Measurements from ENCODE around the gene DOCK10.
A peak's percentile ranks its signal among the peaks of the same experiment; 100 is the strongest.
"Not testable (repeated sequence)": the region's sequence is repeated elsewhere in the genome, so short reads cannot be mapped to it uniquely, and the experiment has no call there.

DOCK10 gene

GRCh38 chr2:224973112-224974016 is 68.9 kb downstream of the DOCK10 start:
- DNase-seq: no peak

DNA sequence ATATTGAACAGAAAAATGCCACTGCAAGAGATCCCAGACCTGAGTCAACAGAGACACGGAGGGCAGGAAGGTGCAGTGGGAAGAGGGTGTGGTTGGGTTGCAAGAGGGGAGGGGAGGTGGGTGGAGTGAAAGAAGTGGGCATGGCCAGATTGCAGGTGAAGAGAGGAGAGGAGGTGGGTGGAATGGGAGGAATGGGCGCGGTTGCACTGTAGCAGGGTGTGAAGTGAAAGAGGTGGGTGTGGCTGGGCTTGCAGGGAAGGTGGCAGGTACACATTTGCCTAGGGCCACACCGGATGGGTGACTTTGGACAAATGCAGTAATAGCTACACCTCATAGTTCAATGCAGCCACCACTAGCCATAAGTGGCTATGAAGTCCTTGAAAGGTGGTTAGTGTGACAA is 71.1 kb downstream of the DOCK10 start:
- DNase-seq: peak; percentile 71

GRCh38 chr2:224970311-224970710 is 72.0 kb downstream of the DOCK10 start:
- DNase-seq: no peak

DNA sequence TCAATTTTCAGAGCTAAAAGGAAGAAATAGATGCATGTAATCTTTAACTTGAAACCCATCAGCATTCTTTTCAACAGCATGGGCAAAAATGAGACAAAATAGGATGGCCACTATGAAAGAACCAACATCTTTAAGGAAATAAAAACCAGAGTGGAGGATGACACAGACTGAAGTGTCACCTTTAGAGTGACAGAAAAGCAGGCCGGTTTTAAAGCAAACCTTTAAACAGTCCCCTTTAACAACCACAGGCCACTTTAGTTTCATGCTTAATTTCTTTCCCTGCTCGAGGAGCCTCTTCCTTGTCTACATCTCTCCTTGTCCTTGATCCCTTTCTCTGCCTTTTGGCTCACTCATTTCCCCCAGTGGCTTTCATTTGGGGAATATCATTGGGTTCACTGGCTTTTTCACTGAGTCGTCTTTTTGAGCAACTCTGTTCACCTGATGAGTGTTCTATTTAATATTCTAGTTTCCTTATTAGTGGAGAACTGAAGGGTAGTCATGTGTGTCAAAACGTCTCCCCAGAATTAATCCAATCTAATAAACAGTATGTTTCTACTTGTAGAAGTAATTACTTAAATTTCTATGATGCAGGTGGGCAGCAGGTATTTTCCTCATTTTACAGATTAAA is 72.5 kb downstream of the DOCK10 start:
- no peak for DNase-seq

- no peak for DNase-seq
Measured at GRCh38 chr2:224969095-224969494, 73.2 kb downstream of the DOCK10 start.

DNA sequence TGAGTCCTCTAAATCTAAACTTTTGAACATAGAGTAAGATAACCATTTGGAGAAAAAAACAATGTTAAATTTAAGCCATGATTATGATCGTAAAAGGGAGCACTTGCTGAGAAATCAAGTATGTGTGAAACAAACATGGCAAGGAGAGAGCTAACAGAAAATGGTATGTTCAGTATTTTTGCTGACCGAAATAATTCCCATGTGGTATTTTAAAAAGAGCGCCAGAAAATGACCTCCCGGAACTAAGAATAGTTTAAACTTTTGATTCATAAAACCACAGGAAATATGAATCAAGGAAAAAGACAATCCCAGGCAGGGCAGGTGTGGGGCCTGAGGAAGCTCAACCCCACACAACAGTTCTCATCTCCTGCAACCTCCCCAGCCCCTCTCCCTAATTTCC is 74.2 kb downstream of the DOCK10 start:
- no peak for DNase-seq

DNA sequence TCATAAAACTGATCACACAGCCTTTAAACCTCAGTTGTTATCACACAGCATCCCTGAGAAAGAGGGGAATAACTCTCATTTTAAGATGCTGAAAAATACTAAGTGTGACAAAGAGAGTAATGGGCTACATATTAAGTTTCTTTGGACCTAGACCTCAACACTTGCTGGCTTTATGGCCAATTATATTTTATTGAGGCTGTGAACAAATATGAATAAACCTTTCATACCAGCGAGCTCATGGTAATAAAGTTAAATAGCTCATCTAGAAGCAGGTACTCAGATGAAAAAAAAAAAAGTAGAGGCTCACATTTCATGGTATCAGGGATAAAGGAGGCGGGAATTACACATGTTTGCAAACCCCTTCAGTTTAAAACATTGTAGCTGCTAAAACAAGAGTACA is 75.7 kb downstream of the DOCK10 start:
- no peak for DNase-seq

- no peak for DNase-seq
Measured at GRCh38 chr2:224959556-224959955, 82.7 kb downstream of the DOCK10 start.

DNA sequence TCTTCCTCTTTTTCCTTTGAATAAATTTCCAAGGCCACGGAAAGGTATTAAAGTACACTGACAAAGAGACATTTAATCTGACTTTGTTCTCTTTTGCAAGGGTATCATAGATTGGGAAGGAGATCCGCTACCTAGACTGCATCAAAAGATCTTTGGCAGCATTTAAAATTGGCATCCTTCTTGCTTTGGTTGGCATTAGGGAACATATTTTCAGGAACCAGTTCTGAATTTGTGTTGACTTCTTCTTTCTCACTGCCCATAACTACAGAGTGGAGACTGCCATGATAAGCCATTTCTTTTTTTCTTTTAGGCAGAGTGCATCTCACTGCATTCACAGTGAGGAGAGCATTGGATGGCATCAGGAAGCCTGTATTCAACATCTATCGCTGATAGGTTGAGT is 83.4 kb downstream of the DOCK10 start:
- no peak for DNase-seq

- no peak for DNase-seq
Measured at GRCh38 chr2:224958462-224958857, 83.8 kb downstream of the DOCK10 start.

- no peak for DNase-seq
Measured at GRCh38 chr2:224957540-224958461, 84.5 kb downstream of the DOCK10 start.

GRCh38 chr2:224956706-224957105 is 85.6 kb downstream of the DOCK10 start:
- DNase-seq: no peak

- DNase-seq: no peak
Measured at GRCh38 chr2:224954980-224955379, 87.3 kb downstream of the DOCK10 start.

DNA sequence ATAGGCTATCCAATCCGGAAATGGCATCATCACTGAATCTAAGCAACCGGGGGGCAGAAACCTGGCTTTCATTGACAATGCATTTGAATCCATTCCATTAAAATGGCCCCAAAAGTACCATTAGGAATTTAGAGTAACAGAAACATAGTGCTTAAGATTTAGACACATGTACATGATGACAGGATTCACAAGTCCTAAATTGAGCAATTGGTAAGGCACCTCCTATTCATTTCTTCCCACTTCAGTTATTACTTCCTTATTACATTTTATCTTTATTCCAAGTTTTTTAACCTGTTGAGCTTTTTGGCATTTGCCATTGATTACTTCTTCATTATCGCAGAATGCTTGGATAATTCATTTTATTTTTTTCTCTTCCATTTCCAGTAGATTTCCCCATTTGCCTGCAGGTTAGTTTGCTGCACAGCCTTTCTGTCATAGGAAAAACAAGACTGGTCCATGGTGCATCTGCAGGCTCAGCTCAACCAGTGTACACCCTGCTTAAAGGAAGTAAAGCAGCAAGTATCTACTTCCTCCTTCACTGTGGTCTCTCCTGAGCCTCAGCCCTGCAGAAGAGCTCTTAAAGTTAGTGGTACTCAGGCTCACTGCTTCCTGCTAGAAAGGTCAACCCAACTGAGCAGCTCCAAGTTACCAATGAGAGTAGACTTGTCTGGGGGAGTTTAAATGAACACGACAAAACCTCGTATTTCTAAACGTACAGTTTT is 89.2 kb downstream of the DOCK10 start:
- no peak for DNase-seq

DNA sequence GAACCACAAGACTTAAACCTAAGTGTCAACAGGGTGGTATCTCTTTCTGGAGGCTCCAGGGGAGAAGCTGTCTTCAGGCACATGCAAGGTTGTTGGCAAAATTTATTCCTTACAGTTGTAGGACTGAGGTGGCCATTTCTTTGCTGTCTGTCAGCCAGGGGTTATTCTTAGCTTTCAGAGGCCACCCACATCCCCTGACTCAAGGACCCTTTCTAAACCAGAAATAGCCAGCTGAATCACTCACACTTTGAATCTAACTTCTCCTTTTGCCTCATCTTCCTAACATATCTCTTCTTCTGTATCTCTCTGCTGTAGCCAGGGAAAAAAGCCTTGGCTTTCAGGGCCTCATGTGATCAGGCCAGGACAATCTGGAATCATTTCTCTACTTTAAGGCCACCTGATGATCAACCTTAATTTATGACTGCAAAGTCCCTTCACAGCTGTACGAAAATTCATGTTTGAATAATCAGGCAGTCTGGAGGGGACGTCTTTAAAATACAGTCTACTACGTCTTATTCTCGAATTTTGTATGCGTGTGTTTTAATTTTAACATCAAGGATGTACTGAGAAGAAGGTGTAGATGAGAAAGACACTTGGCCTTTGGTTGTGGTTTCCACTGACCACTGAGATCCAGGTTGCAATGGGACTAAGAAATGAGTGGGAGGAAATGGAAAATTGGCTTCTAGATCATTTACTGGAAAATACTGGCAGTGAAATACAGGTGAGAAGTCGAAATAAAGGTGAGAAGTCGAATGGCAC is 90.4 kb downstream of the DOCK10 start:
- no peak for DNase-seq

- DNase-seq: no peak
Measured at GRCh38 chr2:224948859-224949258, 93.4 kb downstream of the DOCK10 start.

- DNase-seq: no peak
Measured at GRCh38 chr2:224948005-224948404, 94.3 kb downstream of the DOCK10 start.

GRCh38 chr2:224947566-224947965 is 94.7 kb downstream of the DOCK10 start:
- DNase-seq: no peak

- no peak for DNase-seq
Measured at GRCh38 chr2:224946895-224947294, 95.4 kb downstream of the DOCK10 start.

DNA sequence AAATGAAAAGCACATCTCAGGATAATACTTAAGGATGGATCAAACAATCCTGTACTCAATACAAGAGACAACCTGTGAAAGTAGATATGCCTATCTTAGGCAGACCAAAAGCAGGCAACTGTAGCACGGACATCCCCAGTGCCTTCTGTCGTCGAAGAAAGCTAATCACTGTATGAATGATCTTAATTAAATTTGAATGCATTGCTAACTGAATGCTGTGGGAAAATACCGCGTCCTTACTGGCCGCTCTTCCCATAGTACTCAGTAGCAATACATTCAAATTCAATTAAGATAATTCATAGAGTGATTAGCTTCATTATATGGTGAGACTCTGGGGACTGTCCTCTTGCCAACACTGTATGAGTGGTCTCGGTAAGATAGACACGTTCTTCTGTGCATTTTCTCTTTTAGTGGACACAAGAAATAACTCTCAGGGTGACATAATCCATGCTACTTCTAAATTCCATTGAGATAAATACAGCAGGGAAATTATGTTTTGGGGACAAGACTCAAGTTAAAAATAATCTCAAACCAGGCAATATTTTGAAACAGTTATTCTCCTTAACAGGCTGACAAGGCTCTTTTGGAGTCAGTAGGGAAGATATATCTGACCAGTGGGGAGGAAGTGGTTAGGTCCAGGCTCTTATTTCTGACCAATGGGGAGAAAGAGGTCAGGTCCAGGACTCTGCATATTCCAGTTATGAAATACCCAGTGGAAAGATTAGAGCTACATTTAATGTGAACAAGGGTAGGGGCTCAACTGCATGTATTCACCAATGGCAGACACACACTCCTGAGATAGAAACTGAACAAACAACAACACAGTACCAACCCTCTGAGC is 97.3 kb downstream of the DOCK10 start:
- DNase-seq: no peak

GRCh38 chr2:224943601-224944041 is 98.6 kb downstream of the DOCK10 start:
- DNase-seq: not testable (repeated sequence)
